OCI-LY7 (cell line): ENCODE data around the gene ZDHHC3. TPM values are rescaled to one million over a fixed set of nuclear protein-coding genes. Genes with fewer than 3 reads are reported as not detected.

Source experiments
- BruUV-seq: library from RNA; stranded (reverse); fragments of 400-500 nt; replicated peaks from 2 replicates; lab custom pipeline; 2021; lab: Mats Ljungman, UMichigan
- CTCF ChIA-PET: fragments of 300-600 bp; sonication (Branson Sonifier 250); formaldehyde crosslinking; loops from one replicate; lab custom pipeline; 2022; ENCODE audit warnings: antibody characterized with exemption; ENCODE audit not compliant: unreplicated experiment; lab: Charles Lee
- POLR2A ChIA-PET: fragments of 300-600 bp; sonication (Branson Sonifier 250); formaldehyde crosslinking; loops from one replicate; lab custom pipeline; 2022; ENCODE audit warnings: antibody characterized with exemption; lab: Charles Lee
- DNase-seq: peaks from one replicate; pipeline ENCODE4 v3.0.0-alpha.2; 2015; ENCODE audit warnings: low spot score
- H2AFZ ChIP-seq: fragments of 200-600 bp; sonication (generic), shearing (Covaris generic); 2 replicates; pipeline ENCODE4 v1.6.1; 2014; ENCODE audit warnings: mild to moderate bottlenecking, antibody characterized with exemption, low read length, moderate library complexity
- H3K27ac ChIP-seq: fragments of 200-600 bp; sonication (generic); 2 replicates; pipeline ENCODE4 v1.5.1; 2014; ENCODE audit warnings: mixed run types, low read depth, mild to moderate bottlenecking, moderate library complexity, low read length, inconsistent platforms; ENCODE audit not compliant: poor library complexity, severe bottlenecking
- H3K36me3 ChIP-seq: fragments of 200-600 bp; sonication (generic); 2 replicates; pipeline ENCODE4 v1.6.1; 2014; ENCODE audit warnings: mild to moderate bottlenecking, antibody characterized with exemption, low read length, moderate library complexity, mixed read lengths; ENCODE audit not compliant: insufficient read depth
- H3K4me1 ChIP-seq: fragments of 200-600 bp; sonication (generic); 2 replicates; pipeline ENCODE4 v1.5.1; 2014; ENCODE audit warnings: mild to moderate bottlenecking, low read length; ENCODE audit not compliant: insufficient read depth, poor library complexity, severe bottlenecking
- H3K4me2 ChIP-seq: fragments of 200-600 bp; sonication (generic); 2 replicates; pipeline ENCODE4 v1.6.1; 2014; ENCODE audit warnings: mild to moderate bottlenecking, low read length
- H3K4me3 ChIP-seq: fragments of 200-600 bp; sonication (generic); 2 replicates; pipeline ENCODE4 v1.5.1; 2014; ENCODE audit warnings: mild to moderate bottlenecking, low read depth, low read length; ENCODE audit not compliant: poor library complexity, severe bottlenecking
- H3K79me2 ChIP-seq: fragments of 200-600 bp; sonication (generic); 2 replicates; pipeline ENCODE4 v1.6.1; 2016; ENCODE audit warnings: low read depth, mild to moderate bottlenecking, low read length, moderate library complexity, mixed read lengths; ENCODE audit not compliant: insufficient read depth
- H3K9me2 ChIP-seq: fragments of 200-600 bp; sonication (generic); 2 replicates; pipeline ENCODE4 v1.6.1; 2016; ENCODE audit warnings: mild to moderate bottlenecking, low read length, mixed read lengths; ENCODE audit not compliant: insufficient read depth
- H3K9me3 ChIP-seq: fragments of 200-600 bp; sonication (generic); 2 replicates; pipeline ENCODE4 v1.6.1; 2014; ENCODE audit warnings: mild to moderate bottlenecking, mixed run types, low read length, mixed read lengths
- H4K20me1 ChIP-seq: fragments of 200-600 bp; sonication (generic); 2 replicates; pipeline ENCODE4 v1.6.1; 2014; ENCODE audit warnings: mild to moderate bottlenecking, antibody characterized with exemption, low read length, moderate library complexity, mixed read lengths; ENCODE audit not compliant: insufficient read depth
- CTCF ChIP-seq: fragments of 200-600 bp; sonication (generic); conservative IDR thresholded peaks from 2 replicates; pipeline ENCODE4 v1.5.1; 2014; ENCODE audit warnings: mild to moderate bottlenecking, antibody characterized with exemption, low read length, moderate library complexity, mixed read lengths
- EZH2phosphoT487 ChIP-seq: fragments of 200-600 bp; sonication (generic); IDR thresholded peaks from 2 replicates; pipeline ENCODE4 v1.6.1; 2018; ENCODE audit warnings: low read depth, borderline replicate concordance, mild to moderate bottlenecking, mixed run types, antibody characterized with exemption, low read length, moderate library complexity, mixed read lengths
- intact Hi-C: fragments of 100-400 bp; cut with micrococcal nuclease; formaldehyde crosslinking; loops from one replicate; pipeline ENCODE4 v1.10.0; 2022; ENCODE audit not compliant: unreplicated experiment
- total RNA-seq, 2 experiments: library from RNA; depleted of rRNA in 1 of 2; stranded (reverse); fragments of >200 nt in 1 of 2; shearing (Covaris generic) in 1 of 2; gene quantifications; 2 replicates each; pipeline ENCODE4 v1.2.3, GENCODE V29; 2014 to 2022

Gene ZDHHC3
- total RNA-seq, 2 experiments from 2014 or later = 53.1 to 53.6 TPM

GRCh38 chr3:44963571-44964325 is 12.2 kb downstream of the ZDHHC3 start:
- no peak overlapping the region for H3K4me3 ChIP-seq
- peaks cover 21% of the 10 kb centered on the region; the same call in 1 of the 2 replicates for H3K36me3 ChIP-seq
- H4K20me1 ChIP-seq = peaks cover 25% of the 10 kb centered on the region
- H2AFZ ChIP-seq = no peak overlapping the region
- no peaks in the 10 kb centered on the region for H3K9me2 ChIP-seq
- ChIA-PET CTCF (no interaction called here), POLR2A (interaction anchor here (0.6 to 1.3 kb wide), 2 partner anchors 11 to 117 kb away, joined by 5 read pairs; no protein-coding TSS in a partner anchor)
- H3K79me2 ChIP-seq = peaks cover 79% of the 10 kb centered on the region
- no peak for DNase-seq
- H3K27ac ChIP-seq = no peak overlapping the region
- H3K4me2 ChIP-seq = no peak overlapping the region
- H3K9me3 ChIP-seq = no peaks in the 10 kb centered on the region
- intact Hi-C loops = no loop called here
- no TSS peak for BruUV-seq
- peaks cover 25% of the 10 kb centered on the region for H3K4me1 ChIP-seq
- TF ChIP-seq EZH2phosphoT487 (no peak), CTCF (no peak)

- H3K79me2 ChIP-seq = peaks cover 70% of the 10 kb centered on the region
- no peak overlapping the region for H3K27ac ChIP-seq
- H4K20me1 ChIP-seq = peaks cover 23% of the 10 kb centered on the region
- H3K36me3 ChIP-seq = peaks cover 21% of the 10 kb centered on the region
- intact Hi-C loops = no loop called here
- peaks cover 16% of the 10 kb centered on the region for H3K4me1 ChIP-seq
- no peak overlapping the region for H3K4me2 ChIP-seq
- CTCF ChIA-PET = no interaction called here
- no peak for DNase-seq
- H3K9me2 ChIP-seq = no peaks in the 10 kb centered on the region
- no peaks in the 10 kb centered on the region for H3K9me3 ChIP-seq
- no peak overlapping the region for H3K4me3 ChIP-seq
- H2AFZ ChIP-seq = no peak overlapping the region
- BruUV-seq = no TSS peak
- POLR2A ChIA-PET = interaction anchor here (1.3 kb wide), 1 partner anchor 11 kb away, joined by 5 read pairs; no protein-coding TSS in a partner anchor
- no peak for TF ChIP-seq EZH2phosphoT487
- TF ChIP-seq CTCF = no peak
These were observed 13.2 kb downstream of the ZDHHC3 start for GRCh38 chr3:44962621-44963393.
